Epithelial cell of esophagus (primary cell): Measurements from ENCODE around the gene SHC4.
A peak's percentile ranks its signal among the peaks of the same experiment; 100 is the strongest.
"Not testable (repeated sequence)": the region's sequence is repeated elsewhere in the genome, so short reads cannot be mapped to it uniquely, and the experiment has no call there.

Experiments
- DNase-seq: peaks from one replicate; pipeline ENCODE4 v3.0.0; 2010; ENCODE audit warnings: low read depth
- H3K4me3 ChIP-seq: 2 replicates; pipeline ENCODE4 v1.5.1; 2011; ENCODE audit warnings: mild to moderate bottlenecking, low read length, control low read depth
- CTCF ChIP-seq: IDR thresholded peaks from 2 replicates; pipeline ENCODE4 v1.5.1; 2011; ENCODE audit warnings: low read depth, mild to moderate bottlenecking, low read length, control low read depth, inconsistent platforms; ENCODE audit not compliant: insufficient read depth; ENCODE audit errors: missing control alignments

Gene SHC4

GRCh38 chr15:48913141-48913540 lies 50.6 kb downstream of the SHC4 start:
- H3K4me3 ChIP-seq, result no peak overlapping the region
- DNase-seq, result peak; percentile 69
- TF ChIP-seq CTCF, result no peak

GRCh38 chr15:48910554-48910953 lies 53.2 kb downstream of the SHC4 start:
- H3K4me3 ChIP-seq, DNase-seq: not testable (repeated sequence)

- not testable (repeated sequence) for H3K4me3 ChIP-seq
These were observed 54.4 kb downstream of the SHC4 start for GRCh38 chr15:48909313-48909712.

GRCh38 chr15:48905847-48906246 lies 57.9 kb downstream of the SHC4 start:
- no peak overlapping the region for H3K4me3 ChIP-seq
- TF ChIP-seq CTCF, result no peak
- DNase-seq, result no peak

More at GRCh38 chr15:48909313-48909712, 54.4 kb downstream of the SHC4 start:
- not testable (repeated sequence) for DNase-seq

- H3K4me3 ChIP-seq, result no peak overlapping the region
- DNase-seq, result no peak
- no peak for TF ChIP-seq CTCF
These were observed 58.5 kb downstream of the SHC4 start for GRCh38 chr15:48905216-48905615.

GRCh38 chr15:48904758-48905157 lies 59.0 kb downstream of the SHC4 start:
- DNase-seq, result no peak
- TF ChIP-seq CTCF, result no peak
- no peak overlapping the region for H3K4me3 ChIP-seq

- DNase-seq, result peak; percentile 48
- H3K4me3 ChIP-seq, result no peak overlapping the region
- no peak for TF ChIP-seq CTCF
These were observed 63.9 kb downstream of the SHC4 start for GRCh38 chr15:48899793-48900192.

GRCh38 chr15:48898446-48898845 lies 65.3 kb downstream of the SHC4 start:
- no peak overlapping the region for H3K4me3 ChIP-seq
- no peak for TF ChIP-seq CTCF
- no peak for DNase-seq
